Measurements from ENCODE around the gene AXIN1.
"Not testable (repeated sequence)": the region's sequence is repeated elsewhere in the genome, so short reads cannot be mapped to it uniquely, and the experiment has no call there.

The AXIN1 gene

GRCh38 chr16:389352-389751, 36.8 kb upstream of the AXIN1 start:
- TF ChIP-seq CTCF (IDR thresholded peaks at IDR 0.05; ENCODE audit: borderline replicate concordance, control extremely low read depth, extremely low read depth, insufficient read depth, missing control alignments) = no peak
- in situ Hi-C loops (cut with MboI; ENCODE audit: low sequenced_read_pairs, unreplicated experiment) = no loop called here
- DNase-seq (ENCODE audit: low spot score) = no peak

- DNase-seq (ENCODE audit: low spot score); in situ Hi-C loops (cut with MboI; ENCODE audit: low sequenced_read_pairs, unreplicated experiment): not testable (repeated sequence)
Observed at GRCh38 chr16:387761-388666, 35.5 kb upstream of the AXIN1 start.

GRCh38 chr16:386641-387156, 34.2 kb upstream of the AXIN1 start:
- TF ChIP-seq CTCF (IDR thresholded peaks at IDR 0.05; ENCODE audit: borderline replicate concordance, control extremely low read depth, extremely low read depth, insufficient read depth, missing control alignments) = no peak
- in situ Hi-C loops (cut with MboI; ENCODE audit: low sequenced_read_pairs, unreplicated experiment) = no loop called here
- DNase-seq (ENCODE audit: low spot score) = no peak

GRCh38 chr16:383326-384051, 31.0 kb upstream of the AXIN1 start:
- TF ChIP-seq CTCF (IDR thresholded peaks at IDR 0.05; ENCODE audit: borderline replicate concordance, control extremely low read depth, extremely low read depth, insufficient read depth, missing control alignments) = no peak
- no peak for DNase-seq (ENCODE audit: low spot score)

GRCh38 chr16:381789-382717, 29.5 kb upstream of the AXIN1 start, which contains the start of gene PGAP6:
Gene PGAP6, minus strand, starts transcription at chr16:381978. Its CDS starts 157 bp downstream, at chr16:381821.
- no peak for TF ChIP-seq CTCF (IDR thresholded peaks at IDR 0.05; ENCODE audit: borderline replicate concordance, control extremely low read depth, extremely low read depth, insufficient read depth, missing control alignments)
- DNase-seq (ENCODE audit: low spot score) = peak; percentile 95
- in situ Hi-C loops (cut with MboI; ENCODE audit: low sequenced_read_pairs, unreplicated experiment) = no loop called here

More at GRCh38 chr16:383326-384051, 31.0 kb upstream of the AXIN1 start:
- in situ Hi-C loops (cut with MboI; ENCODE audit: low sequenced_read_pairs, unreplicated experiment) = no loop called here

GRCh38 chr16:381012-381788, 28.7 kb upstream of the AXIN1 start:
- peak; percentile 54 for DNase-seq (ENCODE audit: low spot score)
- in situ Hi-C loops (cut with MboI; ENCODE audit: low sequenced_read_pairs, unreplicated experiment) = no loop called here
- TF ChIP-seq CTCF (IDR thresholded peaks at IDR 0.05; ENCODE audit: borderline replicate concordance, control extremely low read depth, extremely low read depth, insufficient read depth, missing control alignments) = no peak

All from GM13976 (cell line).